H1 (cell line): Measurements from ENCODE around the gene RAET1L. TPM values are rescaled to one million over a fixed set of nuclear protein-coding genes. Genes with fewer than 3 reads are reported as not detected.

ENCODE experiments used
- CTCF ChIA-PET: fragments of 300-600 bp; sonication (Branson Sonifier 250); formaldehyde crosslinking; loops from one replicate; lab custom pipeline; 2021; ENCODE audit not compliant: partially characterized antibody; lab: Charles Lee
- POLR2A ChIA-PET: fragments of 300-600 bp; sonication (Branson Sonifier 250); formaldehyde crosslinking; loops from one replicate; lab custom pipeline; 2021; ENCODE audit warnings: inconsistent platforms; ENCODE audit not compliant: partially characterized antibody; lab: Charles Lee
- DNase-seq, 2 experiments: peaks; one replicate each; pipeline versions ENCODE4 v3.0.0 to v3.0.0-alpha.2; 2010 to 2022; ENCODE audit warnings: low spot score in 2 of 2, low read depth in 1 of 2, mixed read lengths in 1 of 2
- FAIRE-seq: peaks from 2 replicates; lab custom pipeline; 2011; peaks lifted over from hg19 to GRCh38; lab: Jason Lieb, UNC
- H2AFZ ChIP-seq: 2 replicates; pipeline ENCODE4 v1.8.1; 2012; ENCODE audit warnings: low read length, inconsistent platforms
- H2AK5ac ChIP-seq: 2 replicates; pipeline ENCODE4 v1.6.1; 2013; ENCODE audit warnings: low read depth, low read length
- H2BK120ac ChIP-seq: replicated peaks from 2 replicates; pipeline ENCODE3; 2013; ENCODE audit warnings: low read depth, low read length, inconsistent platforms
- H2BK12ac ChIP-seq: 2 replicates; pipeline ENCODE4 v1.6.1; 2013; ENCODE audit warnings: low read depth, low read length
- H2BK15ac ChIP-seq: 2 replicates; pipeline ENCODE4 v1.6.1; 2013; ENCODE audit warnings: low read length
- H2BK20ac ChIP-seq: 2 replicates; pipeline ENCODE4 v1.6.1; 2013; ENCODE audit warnings: low read length
- H2BK5ac ChIP-seq: 2 replicates; pipeline ENCODE4 v1.6.1; 2013; ENCODE audit warnings: low read depth, low read length
- H3K14ac ChIP-seq: 2 replicates; pipeline ENCODE4 v1.6.1; 2013; ENCODE audit warnings: inconsistent platforms; ENCODE audit not compliant: insufficient read length
- H3K18ac ChIP-seq: 2 replicates; pipeline ENCODE4 v1.6.1; 2013; ENCODE audit warnings: low read length; ENCODE audit errors: extremely low read depth
- H3K23ac ChIP-seq: 2 replicates; pipeline ENCODE4 v1.6.1; 2013; ENCODE audit warnings: inconsistent platforms; ENCODE audit not compliant: insufficient read length
- H3K23me2 ChIP-seq: 2 replicates; pipeline ENCODE4 v1.6.1; 2013; ENCODE audit warnings: low read depth, low read length
- H3K27ac ChIP-seq: 2 replicates; pipeline ENCODE4 v1.6.1; 2011; ENCODE audit warnings: low read depth, low read length, inconsistent platforms
- H3K27me3 ChIP-seq, 4 experiments: replicated peaks in 1 of 4; 1 replicate in 1 of 4; 2 replicates in 3 of 4; pipeline versions ENCODE4 v1.6.1 to v1.8.1; 2011 to 2013; ENCODE audit warnings: low read length in 3 of 4, mild to moderate bottlenecking in 3 of 4, inconsistent platforms in 2 of 4, mixed read lengths in 2 of 4, moderate library complexity in 1 of 4; ENCODE audit not compliant: control insufficient read depth in 3 of 4, insufficient read depth in 3 of 4; ENCODE audit errors: extremely low read depth in 1 of 4
- H3K36me3 ChIP-seq, 4 experiments: 2 replicates each; pipeline versions ENCODE4 v1.6.1 to v1.8.1; 2011 to 2013; ENCODE audit warnings: mild to moderate bottlenecking in 4 of 4, low read length in 3 of 4, moderate library complexity in 2 of 4, control low read depth in 1 of 4, inconsistent platforms in 1 of 4; ENCODE audit not compliant: insufficient read depth in 4 of 4, control insufficient read depth in 2 of 4
- H3K4ac ChIP-seq: replicated peaks from 2 replicates; pipeline ENCODE3; 2013; ENCODE audit warnings: low read length, low read depth, mixed read lengths, inconsistent platforms; ENCODE audit not compliant: insufficient read length
- H3K4me1 ChIP-seq, 4 experiments: replicated peaks in 1 of 4; 1 replicate in 1 of 4; 2 replicates in 3 of 4; pipeline versions ENCODE4 v1.6.1 to v1.8.1; 2011 to 2013; ENCODE audit warnings: low read length in 3 of 4, inconsistent platforms in 2 of 4, mixed read lengths in 1 of 4; ENCODE audit not compliant: insufficient read depth in 4 of 4, control insufficient read depth in 3 of 4
- H3K4me2 ChIP-seq, 2 experiments: 2 replicates each; pipeline versions ENCODE4 v1.6.1 to v1.8.1; 2011 to 2013; ENCODE audit warnings: low read depth in 2 of 2, low read length in 2 of 2, control low read depth in 1 of 2, inconsistent platforms in 1 of 2, mild to moderate bottlenecking in 1 of 2; ENCODE audit not compliant: insufficient read depth in 1 of 2
- H3K4me3 ChIP-seq, 4 experiments: fragments of 200-600, 300-600 bp in 1 of 4; sonication (generic), shearing (Covaris generic), sonication (Bioruptor Twin) in 1 of 4; 2 replicates each; pipeline versions ENCODE4 v1.5.1 to v1.8.1; 2011 to 2016; ENCODE audit warnings: low read length in 4 of 4, low read depth in 3 of 4, control low read depth in 2 of 4, inconsistent platforms in 2 of 4, mild to moderate bottlenecking in 2 of 4, mixed read lengths in 1 of 4, moderate library complexity in 1 of 4; ENCODE audit not compliant: insufficient read depth in 2 of 4; ENCODE audit errors: extremely low read depth in 1 of 4
- H3K56ac ChIP-seq: replicated peaks from 2 replicates; pipeline ENCODE3; 2013; ENCODE audit warnings: low read depth, mild to moderate bottlenecking, mixed read lengths, low read length, inconsistent platforms; ENCODE audit not compliant: insufficient read length
- H3K79me1 ChIP-seq: 2 replicates; pipeline ENCODE4 v1.6.1; 2013; ENCODE audit warnings: low read depth, low read length, control low read depth
- H3K79me2 ChIP-seq, 2 experiments: 2 replicates each; pipeline versions ENCODE4 v1.6.1 to v1.8.1; 2012 to 2013; ENCODE audit warnings: low read length in 2 of 2, mild to moderate bottlenecking in 2 of 2, inconsistent platforms in 1 of 2; ENCODE audit not compliant: insufficient read depth in 2 of 2, control insufficient read depth in 1 of 2
- H3K9ac ChIP-seq, 4 experiments: replicated peaks in 1 of 4; 1 replicate in 1 of 4; 2 replicates in 3 of 4; pipeline versions ENCODE4 v1.6.1 to v1.8.1; 2011 to 2013; ENCODE audit warnings: low read depth in 3 of 4, low read length in 3 of 4, control low read depth in 2 of 4, mild to moderate bottlenecking in 2 of 4, moderate library complexity in 2 of 4, inconsistent platforms in 1 of 4; ENCODE audit errors: extremely low read depth in 1 of 4
- H3K9me3 ChIP-seq, 2 experiments: 2 replicates each; pipeline versions ENCODE4 v1.6.1 to v1.8.1; 2012 to 2013; ENCODE audit warnings: mild to moderate bottlenecking in 2 of 2, moderate library complexity in 2 of 2, control low read depth in 1 of 2, inconsistent platforms in 1 of 2, low read depth in 1 of 2, low read length in 1 of 2, mixed read lengths in 1 of 2; ENCODE audit not compliant: insufficient read depth in 2 of 2
- H4K20me1 ChIP-seq, 2 experiments: replicated peaks in 1 of 2; 2 replicates each; pipeline versions ENCODE3 to v1.8.1; 2011 to 2013; ENCODE audit warnings: inconsistent platforms in 2 of 2, low read length in 2 of 2, mild to moderate bottlenecking in 1 of 2; ENCODE audit not compliant: insufficient read depth in 2 of 2, control insufficient read depth in 1 of 2
- H4K5ac ChIP-seq: 2 replicates; pipeline ENCODE4 v1.6.1; 2013; ENCODE audit warnings: low read length, low read depth, mixed read lengths, inconsistent platforms; ENCODE audit not compliant: insufficient read length
- H4K8ac ChIP-seq: 2 replicates; pipeline ENCODE4 v1.8.0; 2013; ENCODE audit warnings: mild to moderate bottlenecking, moderate library complexity, low read length, inconsistent platforms; ENCODE audit not compliant: insufficient read depth; ENCODE audit errors: extremely low read depth
- H4K91ac ChIP-seq: replicated peaks from 2 replicates; pipeline ENCODE3; 2013; ENCODE audit warnings: low read length, mixed read lengths, inconsistent platforms; ENCODE audit not compliant: insufficient read length
- BACH1 ChIP-seq: IDR thresholded peaks from 2 replicates; pipeline ENCODE4 v1.6.1; 2012; ENCODE audit warnings: low read length, improper control_type of control experiment
- BCL11A ChIP-seq, 2 experiments: IDR thresholded peaks; one replicate each; pipeline ENCODE4 v1.6.1; 2011; ENCODE audit warnings: low read depth in 2 of 2, low read length in 2 of 2, mild to moderate bottlenecking in 2 of 2
- BRCA1 ChIP-seq: IDR thresholded peaks from 2 replicates; pipeline ENCODE4 v1.6.1; 2012; ENCODE audit warnings: low read depth, low read length, improper control_type of control experiment
- CHD1 ChIP-seq: IDR thresholded peaks from 2 replicates; pipeline ENCODE4 v1.6.1; 2012; ENCODE audit warnings: low read depth, low read length, improper control_type of control experiment
- CTBP2 ChIP-seq: IDR thresholded peaks from 2 replicates; pipeline ENCODE4 v1.7.0; 2011; ENCODE audit warnings: borderline replicate concordance, mild to moderate bottlenecking, moderate library complexity, mixed read lengths, low read length; ENCODE audit not compliant: insufficient read depth, insufficient read length
- EGR1 ChIP-seq: IDR thresholded peaks from 2 replicates; pipeline ENCODE4 v1.6.1; 2011; ENCODE audit warnings: low read depth, low read length, borderline replicate concordance
- JUN ChIP-seq: IDR thresholded peaks from 2 replicates; pipeline ENCODE4 v1.6.1; 2011; ENCODE audit warnings: low read depth, mild to moderate bottlenecking, improper control_type of control experiment, low read length
- POLR2AphosphoS5 ChIP-seq: IDR thresholded peaks from 2 replicates; pipeline ENCODE4 v1.6.1; 2011; ENCODE audit warnings: low read depth, low read length
- RXRA ChIP-seq: IDR thresholded peaks from 2 replicates; pipeline ENCODE4 v1.6.1; 2011; ENCODE audit warnings: low read depth, mild to moderate bottlenecking, low read length, moderate library complexity; ENCODE audit not compliant: insufficient read depth
- SP4 ChIP-seq: IDR thresholded peaks from 2 replicates; pipeline ENCODE4 v1.6.1; 2012; ENCODE audit warnings: low read length, inconsistent platforms
- SRF ChIP-seq: IDR thresholded peaks from 2 replicates; pipeline ENCODE4 v1.6.1; 2011; ENCODE audit warnings: mild to moderate bottlenecking, low read depth, low read length, moderate library complexity
- WGBS, 2 experiments: shearing (Covaris generic) in 1 of 2; methylation state at CpG; one replicate each; pipeline versions ENCODE4 v1.1.6 to v1.1.7; 2013 to 2015; ENCODE audit warnings: low lambda C conversion rate in 2 of 2, mixed read lengths in 2 of 2, inconsistent platforms in 1 of 2, low coverage in 1 of 2, missing lambda C conversion rate in 1 of 2; ENCODE audit not compliant: insufficient replicate concordance in 2 of 2, insufficient coverage in 1 of 2, insufficient read length in 1 of 2; ENCODE audit errors: extremely low coverage in 1 of 2, missing lambda C conversion rate in 1 of 2; 5-methylcytosine and 5-hydroxymethylcytosine counted together
- polyA plus RNA-seq, 7 experiments: library from polyadenylated mRNA; depleted of rRNA in 3 of 7; stranded (reverse) in 5 of 7; unstranded in 2 of 7; fragments of >200 nt in 5 of 7; fragments of 200-250 nt in 2 of 7; gene quantifications; 1 replicate in 5 of 7; 2 replicates in 1 of 7; 4 replicates in 1 of 7; pipeline versions ENCODE4 v1.2.1 to v1.2.3, GENCODE V29; 2011 to 2013; ENCODE audit warnings: missing spikeins in 2 of 7, mixed read lengths in 2 of 7
- total RNA-seq: library from RNA; stranded (reverse); fragmentation: NEBNext Ultra II Directional; extraction: Animal tissue kit (Norgen Biotek cat#: 25700); gene quantifications from 2 replicates; pipeline ENCODE4 v1.2.1, GENCODE V29; 2021
- TF ChIP-seq, protein P1 (sequence below): IDR thresholded peaks from 2 replicates; pipeline ENCODE4 v1.6.1; 2012; ENCODE audit warnings: inconsistent platforms
- TF ChIP-seq, protein P2 (sequence below): IDR thresholded peaks from 2 replicates; pipeline ENCODE4 v1.6.1; 2012; ENCODE audit warnings: inconsistent platforms

Gene RAET1L
- total and polyA plus RNA-seq, 2 of the 8 experiments (the other 6 are each of a cell fraction or from before 2014, with no cell fraction given) = not detected

DNA sequence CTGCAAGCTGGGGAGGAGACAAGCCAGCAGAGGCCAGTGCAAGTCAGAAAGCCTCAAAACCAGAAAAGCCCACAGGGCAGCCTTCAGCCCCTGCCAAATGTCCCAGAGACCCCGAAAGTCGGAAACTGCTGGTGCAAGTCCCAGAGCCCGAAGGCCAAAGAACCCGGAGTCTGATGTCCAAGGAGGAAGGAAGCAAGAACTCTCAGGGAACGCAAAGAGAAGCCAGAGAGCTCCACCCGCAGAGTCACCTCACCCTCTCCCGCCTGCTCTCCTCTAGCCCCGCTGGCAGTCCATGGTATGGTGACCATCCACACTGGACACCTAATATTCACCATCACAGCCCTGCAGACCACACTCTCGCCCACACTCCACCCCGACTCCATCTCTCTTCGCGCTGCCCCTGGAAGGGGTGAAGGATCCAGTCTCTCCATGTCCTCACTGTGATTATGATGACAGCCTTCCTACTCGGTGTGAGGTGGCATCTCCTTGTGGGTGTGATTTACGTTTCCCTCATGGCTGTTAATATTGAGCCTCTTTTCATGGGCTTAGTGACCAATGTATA, 33.0 kb upstream of the RAET1L start:
- Histone ChIP-seq H3K9me3 (no peaks in the 10 kb centered on the region), H3K18ac (no peak overlapping the region), H3K4me3 (no peak overlapping the region), H4K5ac (no peak overlapping the region), H2BK5ac (no peak overlapping the region), H3K79me1 (no peaks in the 10 kb centered on the region), H2BK15ac (no peak overlapping the region), H3K4me2 (no peak overlapping the region), H3K4me1 (no peaks in the 10 kb centered on the region), H3K4ac (no peak overlapping the region), H2AK5ac (no peak overlapping the region), H2BK120ac (no peak overlapping the region), H4K91ac (no peak overlapping the region), H4K8ac (no peak overlapping the region), H2BK20ac (no peak overlapping the region), H3K27ac (no peak overlapping the region), H3K23me2 (no peaks in the 10 kb centered on the region), H2AFZ (no peak overlapping the region), H4K20me1 (peaks cover 0 to 2% of the 10 kb centered on the region in 2 experiments), H3K56ac (no peak overlapping the region), H3K23ac (no peak overlapping the region), H3K14ac (no peak overlapping the region), H3K9ac (no peak overlapping the region), H3K27me3 (peaks cover 0 to 2% (median 0%) of the 10 kb centered on the region in 4 experiments; a peak in 3 of 7 replicates), H3K36me3 (no peaks in the 10 kb centered on the region), H3K79me2 (no peaks in the 10 kb centered on the region), H2BK12ac (no peak overlapping the region)
- 90% methylated on average over 14 of the region's 14 CpGs; no CpG with 5 or more reads in 1 of the 2 experiments for whole genome bisulfite sequencing, 2 experiments
- DNase-seq (no peak), FAIRE-seq (no peak)
- CTCF ChIA-PET = interaction anchor here (1.1 to 1.5 kb wide), 3 partner anchors 13 to 32 kb away, joined by 3 to 5 read pairs (median 3); no protein-coding TSS in a partner anchor
- POLR2A ChIA-PET = no interaction called here
- TF ChIP-seq RXRA = no peak
- no peak for TF ChIP-seq BRCA1
- TF ChIP-seq, protein P1, sequence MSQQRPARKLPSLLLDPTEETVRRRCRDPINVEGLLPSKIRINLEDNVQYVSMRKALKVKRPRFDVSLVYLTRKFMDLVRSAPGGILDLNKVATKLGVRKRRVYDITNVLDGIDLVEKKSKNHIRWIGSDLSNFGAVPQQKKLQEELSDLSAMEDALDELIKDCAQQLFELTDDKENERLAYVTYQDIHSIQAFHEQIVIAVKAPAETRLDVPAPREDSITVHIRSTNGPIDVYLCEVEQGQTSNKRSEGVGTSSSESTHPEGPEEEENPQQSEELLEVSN = no peak
- TF ChIP-seq BACH1 = no peak
- no peak for TF ChIP-seq POLR2AphosphoS5
- TF ChIP-seq SRF = no peak
- no peak for TF ChIP-seq CTBP2
- TF ChIP-seq, protein P2, sequence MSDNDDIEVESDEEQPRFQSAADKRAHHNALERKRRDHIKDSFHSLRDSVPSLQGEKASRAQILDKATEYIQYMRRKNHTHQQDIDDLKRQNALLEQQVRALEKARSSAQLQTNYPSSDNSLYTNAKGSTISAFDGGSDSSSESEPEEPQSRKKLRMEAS = no peak
- no peak for TF ChIP-seq CHD1
- TF ChIP-seq JUN = no peak
- TF ChIP-seq EGR1 = no peak
- no peak for TF ChIP-seq BCL11A (IDR thresholded peaks at IDR 0.05; ENCODE audit: low read depth in 2 of 2, low read length in 2 of 2)
- no peak for TF ChIP-seq SP4
